Stimulated activated CD8-positive, alpha-beta memory T cell treated with anti-CD3 and anti-CD28 coated beads, Interleukin-7, amount 100 ng/mL, for 48 hours (primary cell): ENCODE measurements around the gene RAB17.
A peak's percentile ranks its signal among the peaks of the same experiment; 100 is the strongest.

Experiments
- DNase-seq, 2 donors: peaks; one replicate each; pipeline ENCODE4 v3.0.0-alpha.2; 2020; ENCODE audit warnings: low read depth in 1 of 2; ENCODE audit errors: extremely low read depth in 1 of 2

Gene RAB17

GRCh38 chr2:237565974-237566373 lies 24.6 kb downstream of the RAB17 start:
- DNase-seq = no peak

- DNase-seq = no peak
Measured at GRCh38 chr2:237564526-237565131, 25.9 kb downstream of the RAB17 start.

DNA sequence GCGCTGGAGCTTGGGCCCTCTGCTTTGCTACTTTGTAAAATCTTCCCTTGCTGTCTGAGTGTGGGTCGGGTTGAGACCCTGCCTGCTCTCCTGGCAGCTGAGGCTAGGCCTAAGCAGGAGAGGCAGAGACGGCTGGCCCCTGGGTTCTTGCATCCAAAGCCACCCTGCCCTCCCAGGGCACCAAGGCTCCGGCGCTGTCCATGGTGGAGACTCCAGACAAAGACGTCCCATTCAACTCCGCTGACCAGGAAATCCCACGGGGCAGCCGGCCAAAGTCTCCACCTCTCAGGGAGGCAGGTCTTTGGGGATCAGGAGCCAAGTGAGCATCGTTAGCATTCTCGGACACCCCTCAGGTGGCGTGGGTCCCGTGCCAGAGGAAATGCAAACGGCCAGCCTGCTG lies 26.7 kb downstream of the RAB17 start:
- no peak for DNase-seq

GRCh38 chr2:237561221-237561620 lies 29.3 kb downstream of the RAB17 start:
- DNase-seq = no peak

- DNase-seq = no peak
Measured at GRCh38 chr2:237558961-237559641, 31.4 kb downstream of the RAB17 start.

DNA sequence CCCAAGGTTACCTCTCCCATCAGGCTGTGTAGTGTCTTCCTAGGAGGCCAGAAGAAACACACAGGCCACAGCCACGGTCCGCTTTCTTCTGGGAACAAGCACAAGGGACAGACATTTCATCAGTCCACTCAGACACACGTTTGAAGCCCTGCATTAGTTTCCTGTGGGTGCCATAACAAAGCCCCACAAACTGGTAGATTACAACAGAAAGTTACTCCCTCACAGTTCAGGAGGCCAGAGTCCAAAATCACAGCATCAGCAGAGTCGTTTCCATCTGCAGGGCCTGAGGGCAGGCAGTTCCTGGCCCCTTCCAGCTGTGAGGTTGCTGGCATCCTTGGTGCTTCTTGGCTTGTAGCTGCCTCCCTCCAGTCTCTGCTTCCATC lies 32.9 kb downstream of the RAB17 start:
- no peak for DNase-seq

GRCh38 chr2:237556773-237557632 lies 33.5 kb downstream of the RAB17 start:
- peak in 1 of 2 donors; percentile 15 for DNase-seq

GRCh38 chr2:237555560-237555959 lies 35.0 kb downstream of the RAB17 start:
- DNase-seq = no peak

DNA sequence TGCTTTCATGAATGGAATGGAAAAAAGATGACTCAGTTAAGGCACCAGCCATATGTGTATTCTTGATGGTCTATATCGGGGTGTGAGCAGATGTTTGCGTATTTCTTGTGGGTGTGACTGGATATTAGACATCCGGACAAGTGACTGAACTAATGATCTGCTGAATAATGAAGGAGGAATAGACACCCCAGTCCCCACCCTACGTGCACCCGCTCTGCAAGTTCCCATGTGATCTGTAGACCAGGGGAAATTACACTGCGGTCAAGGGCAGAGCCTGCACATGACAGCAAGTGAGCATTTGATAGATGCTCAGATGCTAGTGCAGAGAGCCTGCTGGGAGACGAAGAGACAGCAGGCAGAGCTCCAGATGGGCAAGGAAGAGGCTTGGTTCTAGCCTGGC lies 36.6 kb downstream of the RAB17 start:
- no peak for DNase-seq

- no peak for DNase-seq
Measured at GRCh38 chr2:237552908-237553307, 37.6 kb downstream of the RAB17 start.

DNA sequence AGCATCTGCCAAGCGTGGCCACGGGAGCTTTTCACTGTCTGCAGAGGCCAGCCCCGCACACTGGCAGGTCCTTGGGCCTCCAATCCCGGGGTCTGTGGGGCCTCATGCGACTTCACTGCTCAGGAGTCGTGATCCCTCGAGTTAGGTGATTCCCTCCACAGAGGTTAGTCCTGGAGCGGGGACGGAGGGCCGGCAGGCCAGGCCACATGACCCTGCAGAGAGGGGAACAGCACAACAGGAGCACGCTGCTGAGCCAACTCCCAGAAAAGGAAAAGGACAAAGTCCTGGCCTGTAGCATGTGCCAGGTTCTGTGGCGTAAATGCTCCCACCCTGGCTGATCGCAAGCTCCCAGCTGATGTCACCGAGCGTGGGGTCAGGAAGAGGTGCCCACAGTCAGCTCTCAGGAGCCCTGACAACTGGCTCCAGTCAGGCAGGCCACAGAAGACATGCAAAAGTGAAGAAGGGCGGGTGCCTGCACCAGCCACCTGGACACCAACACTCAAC lies 39.4 kb downstream of the RAB17 start:
- no peak for DNase-seq

- DNase-seq = no peak
Measured at GRCh38 chr2:237549643-237550415, 40.7 kb downstream of the RAB17 start.

DNA sequence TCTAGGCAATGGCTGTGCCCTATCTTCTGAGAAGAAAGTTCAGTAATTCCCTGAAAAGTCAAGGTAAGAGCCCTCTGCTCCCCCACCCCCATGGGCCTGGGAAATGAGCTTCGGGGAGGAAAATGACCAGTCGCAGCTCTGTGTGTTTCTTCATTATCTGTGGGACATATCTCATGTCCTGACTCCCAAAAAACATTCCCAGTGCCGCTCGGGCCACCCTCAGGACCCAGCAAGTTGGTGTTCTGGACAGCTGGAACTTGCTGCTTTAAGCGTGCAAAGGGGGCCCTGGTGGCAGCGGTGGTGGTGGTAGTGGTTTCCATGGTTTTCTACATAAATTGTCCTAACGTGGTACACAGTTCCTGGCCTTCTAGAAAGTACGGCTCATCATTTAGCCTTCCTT lies 41.3 kb downstream of the RAB17 start:
- no peak for DNase-seq

DNA sequence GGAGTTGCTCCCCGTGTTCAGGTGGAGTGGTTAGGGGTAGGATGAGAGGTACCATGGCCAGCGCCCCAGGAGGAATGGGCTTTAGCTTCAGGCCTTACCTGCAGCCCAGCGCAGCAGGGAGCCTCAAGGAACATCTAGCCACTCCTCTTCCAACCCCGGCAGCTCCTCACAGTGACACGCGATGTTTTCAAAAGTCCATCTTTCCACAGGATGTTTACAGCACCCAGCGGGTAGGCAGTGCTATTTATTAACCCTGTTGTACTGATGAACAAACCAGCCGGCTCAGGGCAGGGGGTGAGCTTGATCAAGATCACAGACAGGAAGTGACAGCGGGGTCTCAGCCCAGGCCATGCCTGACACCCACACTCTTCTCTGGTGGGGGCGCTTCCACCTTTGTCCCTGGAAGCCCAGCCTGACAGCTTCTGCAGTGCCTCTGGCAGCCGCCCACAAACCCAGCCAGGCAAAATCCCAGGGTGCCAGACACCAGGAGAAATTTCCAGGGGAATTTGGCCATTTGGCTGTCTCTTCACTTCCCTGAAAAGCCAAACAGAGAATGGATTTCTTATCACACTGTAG lies 42.6 kb downstream of the RAB17 start:
- no peak for DNase-seq

DNA sequence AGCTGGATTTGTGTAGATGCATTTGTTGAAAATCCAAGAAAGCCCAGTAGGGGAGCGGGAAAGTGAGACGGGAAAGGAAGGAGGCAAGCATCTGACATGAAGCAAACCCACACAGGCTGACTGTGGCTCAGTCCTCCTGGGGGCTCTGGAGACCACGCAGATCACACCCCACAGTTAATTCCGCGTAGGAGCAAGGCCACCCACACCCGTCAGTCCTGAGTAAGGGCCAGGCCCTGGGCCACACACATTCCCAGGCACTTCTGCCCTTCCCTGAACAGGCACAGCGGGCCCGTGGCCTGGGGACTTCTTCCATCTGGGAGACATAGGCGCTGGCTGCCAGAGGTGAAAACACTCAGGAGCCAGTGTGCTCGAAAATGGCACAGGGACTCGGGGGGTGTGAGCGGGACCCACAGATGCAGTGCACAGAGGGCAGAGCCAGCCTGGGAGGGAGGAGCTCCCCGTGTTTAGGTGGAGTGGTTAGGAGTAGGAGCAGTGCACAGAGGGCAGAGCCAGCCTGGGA lies 43.6 kb downstream of the RAB17 start:
- no peak for DNase-seq

- no peak for DNase-seq
Measured at GRCh38 chr2:237546040-237546875, 44.3 kb downstream of the RAB17 start.

DNA sequence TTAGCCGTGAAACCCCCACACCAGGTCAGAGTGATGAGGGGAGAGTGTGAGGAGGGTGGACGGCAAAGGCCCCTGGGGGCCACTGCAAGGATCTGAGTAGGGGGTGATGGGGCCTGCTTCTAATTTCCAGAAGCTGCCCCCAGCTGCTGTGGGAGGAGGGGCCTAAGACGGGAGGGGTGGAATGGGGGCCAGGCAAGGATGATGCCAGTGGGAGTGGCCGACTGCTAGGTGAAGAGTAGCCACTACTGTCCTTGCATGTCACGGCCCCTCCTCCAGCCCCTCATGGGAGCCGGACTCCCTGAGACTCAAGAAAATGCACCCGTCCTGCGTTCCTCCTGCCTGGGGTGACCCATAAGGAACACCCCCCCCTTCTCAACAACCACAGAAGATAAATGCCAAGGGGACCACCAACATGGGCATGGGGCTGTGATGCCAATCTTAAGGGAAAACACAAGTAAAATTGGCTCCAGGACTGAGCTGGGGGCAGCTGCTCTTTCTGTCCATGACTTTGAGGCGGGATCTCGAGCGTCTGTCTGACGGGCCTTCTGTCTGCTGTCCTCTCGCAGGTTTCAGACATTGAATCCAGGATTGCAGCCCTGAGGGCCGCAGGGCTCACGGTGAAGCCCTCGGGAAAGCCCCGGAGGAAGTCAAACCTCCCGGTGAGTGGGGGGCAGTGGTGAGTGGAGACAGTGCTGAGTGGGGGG lies 48.4 kb downstream of the RAB17 start:
- no peak for DNase-seq

GRCh38 chr2:237541243-237541642 lies 49.3 kb downstream of the RAB17 start:
- DNase-seq = no peak

DNA sequence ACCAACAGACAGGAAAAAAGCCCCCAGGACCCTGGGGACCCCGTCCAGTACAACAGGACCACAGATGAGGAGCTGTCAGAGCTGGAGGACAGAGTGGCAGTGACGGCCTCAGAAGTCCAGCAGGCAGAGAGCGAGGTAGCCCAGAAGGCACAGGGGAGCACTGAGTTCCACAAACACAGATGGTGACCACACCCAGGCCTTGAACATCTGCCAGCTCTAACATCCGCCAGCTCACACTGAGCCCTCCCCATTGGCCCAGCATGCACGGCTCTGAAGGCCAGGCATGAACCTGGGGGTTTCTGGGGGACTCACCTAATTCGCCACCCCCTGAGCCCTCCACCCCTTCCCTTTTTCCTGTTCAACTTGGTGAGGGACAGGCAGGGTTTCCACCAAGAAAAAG lies 49.7 kb downstream of the RAB17 start:
- no peak for DNase-seq
